Skeletal muscle cell (primary cell): ENCODE results near the gene GLS.
"Not testable (repeated sequence)": the region's sequence is repeated elsewhere in the genome, so short reads cannot be mapped to it uniquely, and the experiment has no call there.

Source experiments
- DNase-seq: peaks from one replicate; pipeline ENCODE4 v3.0.0-alpha.2; 2010; ENCODE audit warnings: low read depth
- H3K4me3 ChIP-seq: 2 replicates; pipeline ENCODE4 v1.5.1; 2011; ENCODE audit warnings: low read depth, mild to moderate bottlenecking, control low read depth, low read length, moderate library complexity

The GLS gene

DNA sequence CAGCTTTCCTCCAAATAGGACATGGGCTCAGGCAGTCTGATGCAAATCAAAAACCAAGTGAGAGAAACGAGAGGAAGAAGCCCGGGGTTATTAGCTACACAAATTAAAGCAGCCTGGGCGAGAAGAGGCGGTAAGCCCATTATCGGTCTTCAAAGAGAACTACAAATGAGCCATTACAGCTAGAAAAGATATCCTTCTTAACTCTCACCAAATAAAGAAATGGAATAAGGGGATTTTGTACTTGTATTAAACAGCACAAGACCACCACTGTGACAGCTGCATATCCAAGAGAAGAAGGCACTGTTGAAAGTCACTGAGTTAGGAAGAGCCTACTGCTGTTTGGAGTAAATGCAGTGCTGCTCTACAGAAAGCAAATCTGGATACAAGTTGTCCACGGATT is 100.7 kb downstream of the GLS start:
- no peak for DNase-seq
- H3K4me3 ChIP-seq: no peak overlapping the region

DNA sequence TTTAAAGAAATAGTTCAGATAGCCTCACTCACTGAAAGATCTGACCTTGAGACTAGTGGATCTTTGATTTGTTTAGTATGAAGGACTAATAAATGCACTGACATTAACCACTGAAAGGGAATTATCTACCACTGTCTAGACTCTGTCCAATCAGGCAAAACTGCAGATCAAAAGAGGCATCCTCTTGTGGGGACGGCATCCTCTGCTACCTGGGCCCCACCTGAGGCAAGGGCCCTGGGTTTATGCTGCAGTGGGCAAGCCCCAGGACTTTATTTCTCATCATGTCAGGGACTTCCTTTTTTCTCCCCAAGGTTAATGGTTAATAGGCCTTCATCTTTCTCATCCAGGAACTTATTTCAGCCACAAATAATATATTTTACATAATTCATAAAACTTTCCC is 101.1 kb downstream of the GLS start:
- DNase-seq: no peak
- no peak overlapping the region for H3K4me3 ChIP-seq

DNA sequence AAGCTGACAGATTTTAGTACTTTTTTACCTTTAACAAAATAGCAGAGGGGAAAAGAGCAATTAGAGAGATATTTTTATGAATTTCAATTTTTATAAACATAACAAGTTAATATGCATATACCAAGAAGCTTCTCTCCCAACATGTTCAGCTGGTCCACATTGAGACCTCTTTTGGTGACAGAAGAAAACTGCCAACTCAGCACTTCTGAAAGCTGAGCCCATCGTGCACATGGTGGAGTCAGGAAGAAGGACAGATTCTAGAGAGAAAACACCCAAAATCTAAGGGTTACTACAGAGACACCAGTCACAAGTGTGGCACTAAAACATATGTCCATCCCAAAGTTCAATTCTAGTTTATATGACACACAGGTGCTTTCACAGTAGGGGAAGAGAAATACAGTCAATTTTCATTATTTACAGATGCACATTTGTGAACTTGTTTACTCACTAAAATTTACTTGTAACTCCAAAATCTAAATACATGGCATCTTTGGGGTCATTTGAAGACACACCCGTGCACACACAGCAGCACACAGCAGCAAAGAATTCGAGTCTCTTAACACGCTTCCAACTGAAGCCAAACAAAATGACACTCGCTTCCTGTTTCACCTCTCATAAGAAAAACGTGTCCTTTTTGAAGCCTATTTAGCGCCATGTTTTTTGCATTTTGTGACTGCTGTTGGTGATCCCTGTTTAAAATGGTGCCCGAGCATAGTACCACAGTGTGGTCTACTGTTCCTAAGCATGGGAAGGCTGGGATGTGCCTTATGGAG is 101.8 kb downstream of the GLS start:
- H3K4me3 ChIP-seq: no peak overlapping the region
- no peak for DNase-seq

DNA sequence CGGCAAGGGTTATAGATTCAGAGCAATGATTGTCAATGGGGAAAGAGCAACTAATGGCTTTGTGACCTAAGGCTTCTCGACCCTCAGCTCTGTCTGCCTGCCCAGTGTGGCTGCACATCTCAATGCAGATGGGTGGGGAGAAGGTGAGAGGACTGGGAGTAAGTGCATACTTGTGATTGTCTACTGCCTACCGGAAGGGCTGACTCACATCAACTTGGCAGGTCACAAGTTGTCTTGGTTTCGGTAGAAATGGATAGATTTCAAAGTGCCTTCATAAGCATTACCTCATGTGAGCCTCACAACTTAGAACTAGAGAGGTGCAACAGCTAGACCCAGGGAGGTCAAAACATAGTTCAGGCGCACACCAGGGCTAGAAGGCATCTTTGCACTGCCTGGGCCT is 104.0 kb downstream of the GLS start:
- no peak overlapping the region for H3K4me3 ChIP-seq
- DNase-seq: no peak

DNA sequence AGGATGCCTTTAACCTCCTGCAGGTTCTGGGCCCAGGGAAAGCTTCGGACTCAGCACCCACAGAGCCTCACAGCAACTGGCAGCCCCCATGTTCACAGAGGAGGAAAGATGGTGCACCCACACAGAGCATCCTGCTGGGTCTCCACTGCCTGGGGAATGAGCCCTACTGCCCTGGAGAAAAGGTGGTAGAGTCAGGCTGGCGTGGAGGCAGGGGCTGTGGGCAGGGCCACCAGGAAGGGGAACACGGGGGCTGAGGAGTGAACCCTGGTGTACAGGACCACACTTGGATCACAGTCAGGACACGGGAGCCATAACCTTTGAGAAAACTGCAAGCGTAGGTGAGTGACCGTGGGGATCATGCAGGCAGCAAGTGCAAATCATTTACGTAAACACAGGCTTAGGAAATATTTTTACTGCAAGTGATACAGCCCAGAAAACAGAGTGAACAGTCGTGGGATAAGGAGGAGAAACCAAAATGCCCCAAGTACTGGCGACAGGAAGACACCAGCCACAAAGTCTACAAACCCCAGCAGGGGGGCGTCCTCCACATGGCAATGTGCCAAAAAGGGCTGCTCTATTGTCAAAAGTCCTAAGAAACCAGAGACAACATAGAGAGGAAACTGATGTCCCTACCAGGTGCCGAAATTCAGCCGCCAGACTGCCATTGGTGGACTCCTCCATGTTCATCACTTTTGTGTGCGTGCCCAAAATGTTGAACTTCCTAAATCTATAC is 105.8 kb downstream of the GLS start:
- DNase-seq: no peak
- no peak overlapping the region for H3K4me3 ChIP-seq

DNA sequence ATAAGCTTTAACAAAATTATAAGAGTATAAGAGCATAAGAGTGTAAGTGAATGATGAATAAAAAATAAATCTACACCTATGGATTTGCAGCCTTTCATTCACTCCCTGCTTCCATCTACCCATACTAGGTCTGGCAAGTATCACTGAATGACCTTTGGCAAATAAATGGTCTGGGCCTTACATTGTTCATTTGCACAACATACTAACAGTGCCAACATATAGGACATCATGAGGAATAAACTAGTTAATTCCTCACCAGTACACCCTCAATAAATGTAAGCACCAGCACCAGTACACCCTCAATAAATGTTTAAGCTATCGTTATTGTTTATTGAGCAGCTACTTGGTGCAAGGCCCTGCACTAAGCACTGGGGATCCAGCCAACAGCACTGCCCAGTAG is 106.5 kb downstream of the GLS start:
- no peak for DNase-seq
- H3K4me3 ChIP-seq: no peak overlapping the region

DNA sequence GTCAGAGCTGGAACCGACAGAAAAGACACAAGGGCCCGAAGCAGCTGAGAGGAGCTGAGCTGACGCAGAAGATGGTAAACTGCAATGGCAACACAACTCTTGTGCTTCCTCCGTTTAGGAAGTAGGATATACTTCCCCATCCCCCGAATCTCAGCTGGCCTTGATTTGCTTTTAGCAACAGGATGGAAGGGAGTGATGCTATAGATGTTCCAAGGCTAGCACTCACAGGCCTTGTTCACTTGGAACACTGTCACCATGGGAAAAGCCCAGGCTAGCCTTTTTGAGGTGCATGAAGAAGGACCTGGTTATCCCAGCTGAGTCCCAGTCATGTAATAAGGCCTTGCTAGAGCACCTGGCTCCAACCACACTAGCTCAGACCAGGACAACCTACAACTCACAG is 107.3 kb downstream of the GLS start:
- no peak for DNase-seq
- H3K4me3 ChIP-seq: no peak overlapping the region

DNA sequence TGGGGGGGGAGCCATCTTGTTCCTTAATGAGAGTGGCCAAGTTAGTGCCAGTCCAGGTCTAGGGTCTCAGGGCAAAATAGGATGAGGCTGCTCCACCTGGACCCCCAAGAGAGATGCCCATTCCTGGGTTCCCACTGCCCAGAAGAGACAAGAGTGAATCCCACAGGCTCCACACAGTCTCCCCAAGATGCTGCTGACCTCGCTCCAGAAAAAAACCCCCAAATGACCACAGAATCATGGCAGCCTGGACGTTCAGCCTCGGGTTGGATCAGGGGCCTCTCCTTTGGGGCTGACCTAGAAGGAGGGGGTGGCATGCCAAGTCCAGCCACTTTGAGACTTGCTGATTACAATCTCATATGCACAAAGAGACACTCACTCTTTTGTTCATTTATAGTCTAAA is 108.3 kb downstream of the GLS start:
- no peak for DNase-seq
- no peak overlapping the region for H3K4me3 ChIP-seq

DNA sequence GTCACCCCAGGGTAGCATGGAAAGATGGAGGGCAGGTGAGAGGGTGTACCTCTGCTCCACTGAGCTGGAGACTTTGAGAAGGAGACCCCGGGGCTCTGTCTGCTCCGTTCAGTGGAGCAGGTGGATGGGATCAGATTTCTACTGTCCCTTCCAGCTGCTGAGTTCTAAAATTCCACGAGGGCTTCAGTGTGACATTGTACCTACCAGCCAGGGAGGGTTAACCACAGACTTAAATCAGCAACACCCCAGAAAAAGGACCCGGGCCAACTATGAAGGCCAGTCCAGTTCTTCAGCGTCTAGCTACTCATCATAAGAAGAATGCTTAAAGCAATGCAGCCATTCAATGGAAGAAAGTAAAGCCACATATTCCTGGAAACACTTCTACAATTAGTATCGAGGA is 109.5 kb downstream of the GLS start:
- H3K4me3 ChIP-seq: no peak overlapping the region
- DNase-seq: no peak

DNA sequence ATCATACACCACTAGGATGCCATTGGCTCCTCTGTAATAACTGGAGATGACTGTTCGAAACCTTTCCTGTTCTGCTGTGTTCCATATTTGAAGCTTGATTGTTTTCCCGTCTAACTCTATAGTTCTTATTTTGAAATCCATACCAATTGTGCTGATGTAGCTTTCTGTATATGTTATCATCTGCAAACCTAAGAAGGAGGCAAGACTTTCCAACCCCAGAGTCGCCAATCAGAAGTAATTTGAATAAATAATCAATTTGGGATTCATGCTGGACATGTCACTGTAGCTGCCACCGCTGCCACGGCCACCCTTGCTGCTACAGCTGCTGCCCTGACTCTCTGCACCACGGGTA is 112.6 kb downstream of the GLS start:
- H3K4me3 ChIP-seq: no peak overlapping the region
- no peak for DNase-seq

DNA sequence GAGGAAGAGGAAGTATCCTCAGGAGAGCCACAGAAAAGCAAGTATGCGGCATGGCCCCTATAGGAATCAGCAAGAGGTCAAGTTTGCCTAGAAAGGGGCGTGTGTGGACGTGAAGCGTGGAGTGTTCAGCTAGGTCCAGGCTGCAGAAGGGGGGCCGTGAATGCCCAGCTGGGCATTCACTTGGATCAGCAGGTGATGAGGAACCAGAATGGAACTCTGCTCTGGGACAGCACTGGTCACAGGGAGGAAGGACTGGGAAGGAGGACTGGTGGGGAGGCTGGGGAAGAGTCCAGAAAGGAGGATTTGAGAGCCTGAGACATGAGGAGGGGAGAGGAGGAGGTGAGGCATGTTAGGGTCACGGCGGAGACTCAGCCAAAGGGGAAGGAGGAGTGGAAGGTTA is 113.5 kb downstream of the GLS start:
- no peak overlapping the region for H3K4me3 ChIP-seq
- no peak for DNase-seq

DNA sequence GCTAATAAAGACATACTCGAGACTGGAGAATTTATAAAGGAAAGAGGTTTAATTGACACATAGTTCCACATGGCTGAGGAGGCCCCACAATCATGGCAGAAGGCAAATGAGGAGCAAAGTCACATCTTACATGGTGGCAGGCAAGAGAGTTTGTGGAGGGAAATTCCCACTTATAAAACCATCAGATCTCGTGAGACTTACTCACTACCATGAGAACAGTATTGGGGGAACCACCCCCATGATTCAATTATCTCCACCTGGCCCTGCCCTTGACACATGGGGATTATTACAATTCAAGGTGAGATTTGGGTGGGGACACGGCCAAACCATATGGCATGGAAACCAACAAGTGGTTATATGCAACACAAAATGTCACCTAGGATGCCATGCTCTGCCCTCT is 114.7 kb downstream of the GLS start:
- not testable (repeated sequence) for H3K4me3 ChIP-seq, DNase-seq

DNA sequence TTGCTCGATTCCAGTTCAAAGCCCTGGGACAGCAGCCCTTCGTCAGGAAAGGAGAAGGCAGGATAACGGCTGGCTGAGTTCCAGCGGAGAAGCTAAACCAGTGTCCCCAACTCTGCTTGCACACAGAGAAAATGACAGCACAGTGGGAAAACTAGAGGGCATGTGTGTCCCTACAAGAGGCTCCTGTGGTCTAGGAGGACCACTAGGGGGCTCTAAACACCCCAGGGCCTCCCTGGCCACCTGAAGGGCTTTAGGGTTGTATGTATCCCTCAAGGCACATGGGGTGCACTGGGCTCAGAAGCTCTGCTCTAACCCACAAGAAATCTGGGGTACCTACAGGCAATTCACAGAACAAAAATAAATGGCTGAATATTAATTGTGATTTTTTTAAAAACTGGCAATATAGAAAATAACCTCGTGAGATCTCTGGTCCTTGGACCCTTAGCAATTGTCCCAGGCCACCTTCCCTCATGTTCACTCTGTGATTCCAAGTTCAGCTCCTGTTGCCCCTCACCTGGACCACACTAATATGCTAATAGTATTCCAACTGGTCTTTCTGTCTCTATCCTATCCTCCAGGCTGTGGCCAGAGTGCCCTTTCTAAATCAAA is 115.8 kb downstream of the GLS start:
- DNase-seq: no peak
- H3K4me3 ChIP-seq: no peak overlapping the region

DNA sequence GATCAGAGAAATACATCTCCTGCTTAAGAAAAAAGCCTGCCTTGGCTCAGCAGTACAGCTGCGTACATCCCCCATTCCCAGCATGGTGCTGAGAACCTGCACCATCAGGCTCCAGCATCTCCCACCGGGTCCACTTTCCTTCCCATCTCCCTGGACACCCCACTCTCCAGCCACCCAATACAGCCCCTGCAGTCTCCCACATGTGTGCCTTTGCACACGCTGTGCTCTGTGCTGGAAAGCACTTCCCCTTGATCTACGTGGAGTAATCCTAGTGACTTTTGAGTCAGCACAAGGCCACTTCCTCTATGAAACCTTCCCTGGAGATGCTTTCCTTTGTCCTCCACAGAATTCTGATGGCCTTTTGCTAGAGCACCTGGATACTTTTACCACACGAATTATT is 116.3 kb downstream of the GLS start:
- no peak for DNase-seq
- no peak overlapping the region for H3K4me3 ChIP-seq

DNA sequence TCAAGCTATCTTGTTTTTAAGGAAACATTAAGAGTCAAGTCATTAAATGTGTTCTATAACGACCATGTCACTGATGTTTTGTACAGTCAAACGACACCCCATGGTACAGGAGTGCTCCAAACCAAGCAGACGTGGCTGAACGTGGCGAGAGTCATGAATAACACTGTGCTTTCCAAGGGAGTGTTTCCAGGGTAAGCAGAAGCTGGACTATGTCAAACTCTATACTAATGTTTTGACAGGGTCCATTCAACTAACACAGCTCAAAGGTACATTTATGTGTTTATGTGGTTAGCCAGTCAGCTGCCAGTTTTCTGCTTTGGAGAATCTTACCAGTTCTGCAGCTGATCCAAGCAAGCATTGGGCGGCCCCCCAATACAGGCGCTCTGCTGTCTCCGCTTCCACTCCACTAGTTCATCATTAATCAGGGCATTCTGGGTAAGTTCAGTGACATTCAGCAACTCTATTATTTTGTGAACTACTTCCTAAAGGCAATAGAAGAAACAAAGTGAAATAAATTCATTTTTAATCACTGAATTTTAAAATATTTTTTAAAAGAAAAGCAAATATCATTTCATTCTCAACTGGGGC is 117.0 kb downstream of the GLS start:
- H3K4me3 ChIP-seq: no peak overlapping the region
- no peak for DNase-seq

DNA sequence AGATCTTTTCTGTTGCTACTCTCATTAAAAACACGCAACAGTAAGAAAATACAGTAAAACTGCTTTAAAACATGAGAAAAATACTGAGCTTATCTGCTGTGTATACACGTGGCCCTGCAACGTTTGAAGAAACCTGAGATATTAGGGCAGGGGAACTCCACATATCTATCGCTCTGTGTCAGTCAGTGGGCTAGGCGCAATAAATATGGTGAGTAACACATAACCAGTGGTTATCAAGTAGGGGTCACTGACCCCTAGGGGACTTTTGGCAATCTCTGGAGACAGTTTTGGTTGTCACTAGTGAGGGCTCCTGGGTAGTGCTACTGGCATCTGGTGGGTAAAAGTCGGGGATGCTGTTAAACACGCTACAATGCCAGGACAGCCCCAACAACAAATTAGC is 118.4 kb downstream of the GLS start:
- no peak for DNase-seq

DNA sequence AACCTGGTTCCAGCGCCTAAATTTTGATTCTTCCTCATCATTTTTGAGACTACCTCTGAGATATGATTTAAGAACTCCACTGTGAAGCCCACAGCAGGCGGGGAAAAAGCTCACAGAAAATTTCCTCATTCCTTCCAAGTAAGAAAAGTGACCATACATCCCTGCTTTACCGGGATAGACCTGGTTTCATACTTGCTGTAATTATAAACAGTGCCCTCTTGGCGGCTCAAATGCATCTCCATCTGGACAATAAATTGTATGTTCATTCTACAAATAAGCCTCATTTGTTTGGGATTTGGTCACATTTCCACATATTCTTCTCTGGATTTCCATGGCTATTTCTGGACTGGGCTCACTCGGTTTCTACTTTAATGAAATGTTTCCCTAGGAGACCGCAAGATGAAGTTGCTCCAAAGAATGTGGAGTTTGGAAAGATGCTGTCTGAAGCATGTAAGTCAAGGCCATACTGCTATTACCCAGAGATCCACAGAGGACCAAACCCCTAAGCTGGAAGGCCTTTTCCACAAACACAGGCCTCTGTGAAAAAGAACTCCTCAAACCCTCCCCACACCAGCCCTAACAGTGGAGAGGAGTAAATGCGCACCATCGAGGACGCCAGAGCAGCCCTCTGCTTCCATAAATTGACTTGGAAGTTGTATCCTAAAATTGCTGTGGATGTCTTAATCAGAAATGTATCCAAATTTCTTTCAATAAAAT is 119.5 kb downstream of the GLS start:
- H3K4me3 ChIP-seq: no peak overlapping the region
- DNase-seq: no peak

More for the DNA sequence above, 118.4 kb downstream of the GLS start:
- no peak overlapping the region for H3K4me3 ChIP-seq

DNA sequence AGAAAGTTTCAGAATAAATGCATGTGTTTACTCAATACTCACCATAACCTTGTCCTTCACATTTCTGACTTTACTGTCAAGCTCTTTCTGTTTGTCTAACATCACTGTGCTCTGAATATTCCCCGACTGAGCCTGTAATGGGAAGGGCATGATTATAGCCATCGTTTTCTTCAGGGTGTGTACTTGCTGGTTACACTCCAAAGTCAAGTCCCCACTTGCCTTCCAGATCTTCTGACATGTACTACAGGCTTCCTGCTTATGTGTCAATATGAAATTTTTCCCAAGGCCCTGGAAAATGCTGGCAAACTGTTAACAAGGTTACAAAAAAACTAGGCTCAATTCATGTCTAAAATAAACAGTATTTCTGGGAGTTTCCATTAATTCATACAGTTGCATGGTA is 120.4 kb downstream of the GLS start:
- no peak for DNase-seq

DNA sequence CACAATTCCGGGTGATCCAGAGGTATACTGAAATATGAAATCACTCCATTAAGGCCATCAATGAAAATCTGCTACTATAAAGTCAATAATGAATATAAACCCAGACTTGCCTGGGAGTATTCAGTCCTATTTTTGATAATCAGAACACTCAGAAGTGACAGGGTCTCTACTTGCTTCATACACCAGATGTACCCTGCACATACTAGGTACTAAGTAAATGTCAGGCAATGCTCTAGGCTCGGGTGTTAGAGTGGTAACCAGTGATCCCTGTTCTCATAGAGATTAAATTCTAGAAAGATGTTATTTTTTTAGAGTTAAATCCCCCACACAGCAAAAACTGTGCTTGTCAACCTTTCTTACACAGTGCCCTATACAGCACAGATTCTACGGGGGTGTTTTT is 121.0 kb downstream of the GLS start:
- H3K4me3 ChIP-seq: no peak overlapping the region
- DNase-seq: no peak

More for the DNA sequence above, 120.4 kb downstream of the GLS start:
- no peak overlapping the region for H3K4me3 ChIP-seq
